NCI-H748 (cell line): ENCODE results near the gene PRTN3.
"Not testable (repeated sequence)": the region's sequence is repeated elsewhere in the genome, so short reads cannot be mapped to it uniquely, and the experiment has no call there.

Source experiments
- DNase-seq: peaks from one replicate; lab custom pipeline; 2025; ENCODE audit not compliant: unreplicated experiment; lab: John Stamatoyannopoulos, UW

PRTN3 gene

DNA sequence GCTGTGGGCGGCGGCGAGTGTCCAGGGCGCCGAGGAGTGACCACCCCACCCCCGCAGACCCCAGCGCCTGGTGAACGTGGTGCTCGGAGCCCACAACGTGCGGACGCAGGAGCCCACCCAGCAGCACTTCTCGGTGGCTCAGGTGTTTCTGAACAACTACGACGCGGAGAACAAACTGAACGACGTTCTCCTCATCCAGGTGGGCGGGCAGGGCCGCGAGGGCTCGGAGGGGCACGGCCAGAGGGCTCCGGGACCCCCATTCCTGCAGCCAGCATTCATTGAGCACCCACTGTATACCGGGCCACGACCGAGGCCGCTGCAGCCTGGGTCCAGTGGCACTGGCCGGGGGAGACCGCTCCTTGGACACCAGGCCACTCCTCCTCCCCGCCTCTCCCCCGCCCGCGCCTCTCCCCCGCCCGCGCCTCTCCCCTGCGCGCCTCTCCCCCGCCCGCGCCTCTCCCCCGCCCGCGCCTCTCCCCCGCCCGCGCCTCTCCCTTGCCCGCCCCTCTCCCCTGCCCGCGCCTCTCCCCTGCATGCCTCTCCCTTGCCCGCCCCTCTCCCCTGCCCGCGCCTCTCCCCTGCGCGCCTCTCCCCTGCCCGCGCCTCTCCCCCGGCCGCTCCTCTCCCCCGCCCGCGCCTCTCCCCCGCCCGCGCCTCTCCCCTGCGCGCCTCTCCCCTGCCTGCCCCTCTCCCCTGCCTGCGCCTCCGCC lies 3.2 kb downstream of the PRTN3 start:
- peak; percentile 43 for DNase-seq

DNA sequence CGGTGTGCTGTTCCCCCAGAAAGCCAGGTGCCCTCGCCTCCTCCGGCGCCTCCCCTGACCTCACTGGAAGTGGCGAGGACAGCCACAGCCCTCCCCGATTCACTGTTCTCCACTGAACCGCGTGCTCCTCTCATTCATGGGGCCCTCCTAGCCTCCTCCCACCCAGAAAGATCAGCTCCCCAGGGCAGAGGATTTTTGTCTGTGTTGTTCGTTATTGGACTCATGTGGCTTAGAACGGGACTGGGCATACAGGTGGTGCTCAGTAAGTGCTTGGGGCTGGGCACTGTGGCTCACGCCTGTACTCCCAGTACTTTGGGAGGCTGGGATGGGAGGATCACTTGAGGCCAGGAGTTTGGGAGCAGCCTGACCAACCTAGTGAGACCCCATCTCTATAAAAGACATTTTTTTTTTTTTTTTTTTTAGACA lies 3.8 kb downstream of the PRTN3 start:
- peak; percentile 43 for DNase-seq

DNA sequence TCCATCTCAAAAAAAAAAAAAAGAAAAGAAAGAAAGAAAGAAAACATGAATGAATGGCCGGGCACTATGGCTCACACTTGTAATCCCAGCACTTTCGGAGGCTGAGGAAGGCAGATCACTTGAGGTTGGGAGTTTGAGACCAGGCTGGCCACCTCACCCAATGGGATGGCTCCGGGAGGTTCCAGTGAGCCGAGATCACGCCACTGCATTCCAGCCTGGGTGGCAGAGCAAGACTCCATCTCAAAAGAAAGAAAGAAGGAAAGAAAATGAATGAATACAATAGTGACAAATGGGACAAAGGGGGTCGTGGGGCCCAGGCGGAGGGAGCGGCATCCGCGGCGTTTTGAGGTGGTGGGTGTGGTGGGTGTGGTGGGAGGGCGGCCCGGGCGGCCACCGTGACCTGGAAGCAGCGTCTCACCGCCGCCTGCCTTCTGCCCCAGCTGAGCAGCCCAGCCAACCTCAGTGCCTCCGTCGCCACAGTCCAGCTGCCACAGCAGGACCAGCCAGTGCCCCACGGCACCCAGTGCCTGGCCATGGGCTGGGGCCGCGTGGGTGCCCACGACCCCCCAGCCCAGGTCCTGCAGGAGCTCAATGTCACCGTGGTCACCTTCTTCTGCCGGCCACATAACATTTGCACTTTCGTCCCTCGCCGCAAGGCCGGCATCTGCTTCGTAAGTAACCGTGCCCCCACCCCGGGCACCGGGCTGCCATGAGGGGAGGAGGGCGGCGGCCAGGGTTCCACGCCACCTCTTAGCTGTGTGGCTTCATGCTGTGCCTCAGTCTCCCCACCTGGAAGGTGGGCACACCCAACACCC lies 5.1 kb downstream of the PRTN3 start:
- no peak for DNase-seq

DNA sequence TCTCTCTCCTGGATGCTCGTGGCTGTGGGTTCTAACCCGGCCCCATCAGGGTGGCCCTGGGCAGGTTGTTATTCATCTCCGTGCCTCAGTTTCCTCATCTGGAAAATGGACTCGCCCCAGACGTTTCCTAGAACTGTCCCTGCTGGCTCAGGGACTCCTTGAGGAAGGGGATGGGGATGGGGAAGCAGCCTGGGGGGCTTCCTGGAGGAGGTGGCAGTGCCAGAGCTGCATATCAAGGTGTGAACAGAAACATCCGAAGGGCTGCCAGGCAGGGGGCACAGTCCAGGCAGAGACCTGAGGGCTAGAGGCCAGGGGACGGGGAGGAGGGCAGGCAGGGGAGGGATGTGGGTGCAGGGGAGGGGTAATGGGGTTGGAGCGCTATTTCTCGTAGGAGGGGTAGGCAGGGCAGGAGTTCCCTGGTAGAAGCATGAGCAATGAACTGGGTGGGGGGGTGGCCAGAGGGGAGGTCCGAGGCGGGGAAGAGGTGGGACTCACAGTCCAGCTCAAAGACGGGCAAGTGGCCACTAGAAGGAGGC lies 7.7 kb downstream of the PRTN3 start:
- DNase-seq: no peak

DNA sequence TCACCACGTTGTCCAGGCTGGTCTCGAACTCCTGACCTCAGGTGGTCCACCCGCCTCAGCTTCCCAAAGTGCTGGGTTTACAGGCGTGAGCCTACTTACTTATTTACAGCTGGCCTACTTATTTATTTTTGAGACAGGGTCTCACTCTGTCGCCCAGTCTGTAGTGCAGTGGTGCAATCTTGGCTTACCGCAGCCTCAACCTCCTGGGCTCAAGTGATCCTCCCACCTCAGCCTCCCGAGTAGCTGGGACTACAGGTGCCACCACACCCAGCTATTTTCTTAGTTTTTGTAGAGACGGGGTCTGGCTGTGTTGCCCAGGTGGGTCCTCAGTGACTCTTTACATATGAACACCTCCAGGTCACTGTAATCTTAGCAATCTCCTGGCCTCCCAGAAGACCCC lies 8.4 kb downstream of the PRTN3 start:
- DNase-seq: not testable (repeated sequence)

DNA sequence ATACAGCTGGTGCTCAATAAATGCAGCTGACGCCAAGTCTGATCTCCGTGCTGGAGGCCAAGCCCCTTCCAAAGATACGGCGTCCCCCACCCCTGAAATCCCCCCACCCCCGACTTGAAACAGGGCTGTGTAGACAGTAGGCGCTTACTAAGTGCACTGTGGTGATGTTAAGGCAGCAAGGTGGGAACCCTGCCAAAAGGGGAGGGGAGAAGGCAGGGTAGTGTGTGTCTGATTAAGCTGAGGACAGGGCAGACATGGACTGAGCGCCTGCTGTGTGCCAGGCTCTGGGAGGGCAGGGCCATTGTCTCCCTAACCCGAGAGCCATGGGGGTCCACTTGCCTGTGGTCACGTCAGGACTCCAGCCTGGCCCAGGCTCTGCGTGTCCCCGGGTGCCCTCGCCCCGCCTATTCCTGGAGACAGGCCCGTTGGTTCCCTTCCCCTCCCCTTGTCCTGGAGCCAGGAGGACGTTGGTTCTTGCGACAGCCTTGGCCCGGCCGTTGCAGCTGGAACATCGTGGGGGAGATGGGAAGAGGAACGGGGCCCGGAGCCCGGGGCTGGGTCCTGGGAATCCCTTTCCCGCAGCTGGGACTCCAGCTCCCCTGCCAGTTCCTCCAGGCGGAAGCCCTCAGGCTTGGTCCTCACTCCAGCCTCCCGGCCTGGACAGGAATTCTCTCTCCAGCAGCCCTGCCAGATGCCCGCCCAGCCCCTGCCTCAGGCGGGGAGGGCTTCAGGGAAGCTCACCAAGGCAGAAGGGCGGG lies 9.6 kb downstream of the PRTN3 start:
- peak; percentile 71 for DNase-seq

DNA sequence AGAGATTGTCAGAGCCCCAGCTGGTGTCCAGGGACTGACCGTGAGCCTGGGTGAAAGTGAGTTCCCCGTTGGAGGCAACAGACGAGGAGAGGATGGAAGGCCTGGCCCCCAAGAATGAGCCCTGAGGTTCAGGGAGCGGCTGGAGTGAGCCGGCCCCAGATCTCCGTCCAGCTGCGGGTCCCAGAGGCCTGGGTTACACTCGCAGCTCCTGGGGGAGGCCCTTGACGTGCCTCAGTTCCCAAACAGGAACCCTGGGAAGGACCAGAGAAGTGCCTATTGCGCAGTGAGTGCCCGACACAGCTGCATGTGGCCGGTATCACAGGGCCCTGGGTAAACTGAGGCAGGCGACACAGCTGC lies 10.2 kb downstream of the PRTN3 start:
- DNase-seq: no peak

DNA sequence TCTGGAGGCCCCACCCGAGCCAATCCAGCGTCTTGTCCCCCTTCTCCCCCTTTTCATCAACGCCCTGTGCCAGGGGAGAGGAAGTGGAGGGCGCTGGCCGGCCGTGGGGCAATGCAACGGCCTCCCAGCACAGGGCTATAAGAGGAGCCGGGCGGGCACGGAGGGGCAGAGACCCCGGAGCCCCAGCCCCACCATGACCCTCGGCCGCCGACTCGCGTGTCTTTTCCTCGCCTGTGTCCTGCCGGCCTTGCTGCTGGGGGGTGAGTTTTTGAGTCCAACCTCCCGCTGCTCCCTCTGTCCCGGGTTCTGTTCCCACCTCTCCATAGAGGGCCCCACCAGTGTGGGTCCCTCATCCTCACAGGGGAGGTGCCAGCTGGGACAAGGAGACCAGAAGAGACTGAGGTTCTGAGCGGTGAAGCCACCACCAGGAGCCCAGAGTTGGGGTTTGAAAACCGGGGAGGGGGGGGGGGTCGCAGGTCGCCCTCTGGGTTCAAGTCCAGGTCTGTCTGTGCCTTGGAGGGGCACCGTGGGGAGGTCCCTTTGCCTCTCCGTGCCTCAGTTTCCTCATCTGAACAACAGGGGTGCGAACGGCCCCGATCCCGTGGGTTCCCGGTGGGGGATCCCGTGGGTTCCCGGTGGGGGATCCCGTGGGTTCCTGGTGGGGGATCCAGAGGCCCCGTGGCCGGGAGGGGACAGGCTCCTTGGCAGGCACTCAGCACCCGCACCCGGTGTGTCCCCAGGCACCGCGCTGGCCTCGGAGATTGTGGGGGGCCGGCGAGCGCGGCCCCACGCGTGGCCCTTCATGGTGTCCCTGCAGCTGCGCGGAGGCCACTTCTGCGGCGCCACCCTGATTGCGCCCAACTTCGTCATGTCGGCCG lies 11.6 kb downstream of the PRTN3 start, which contains the start of gene ELANE:
Gene ELANE, plus strand, starts transcription at position 168 of the 878 bp plus-strand sequence. Its CDS starts 26 bp downstream, at position 194.
- DNase-seq: no peak

DNA sequence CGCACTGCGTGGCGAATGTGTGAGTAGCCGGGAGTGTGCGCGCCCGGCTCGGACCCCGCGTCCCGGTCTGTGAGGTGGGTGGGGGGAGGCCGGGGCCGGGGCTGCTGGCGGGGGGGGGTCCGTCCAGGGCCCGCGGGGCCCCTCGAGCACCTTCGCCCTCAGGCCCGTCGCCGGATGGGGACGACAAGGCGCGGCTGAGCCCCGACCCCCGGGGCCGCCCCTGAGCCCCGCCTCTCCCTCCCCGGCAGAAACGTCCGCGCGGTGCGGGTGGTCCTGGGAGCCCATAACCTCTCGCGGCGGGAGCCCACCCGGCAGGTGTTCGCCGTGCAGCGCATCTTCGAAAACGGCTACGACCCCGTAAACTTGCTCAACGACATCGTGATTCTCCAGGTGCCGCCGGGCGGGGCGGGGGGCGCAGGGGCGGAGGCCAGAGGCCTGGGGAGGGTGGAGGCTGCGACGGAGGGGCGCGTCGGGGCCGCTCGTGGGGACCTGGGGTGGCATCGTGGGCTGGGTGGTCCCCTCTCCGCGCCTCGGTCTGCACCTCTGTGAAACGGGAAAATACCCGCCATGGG lies 12.3 kb downstream of the PRTN3 start:
- no peak for DNase-seq

DNA sequence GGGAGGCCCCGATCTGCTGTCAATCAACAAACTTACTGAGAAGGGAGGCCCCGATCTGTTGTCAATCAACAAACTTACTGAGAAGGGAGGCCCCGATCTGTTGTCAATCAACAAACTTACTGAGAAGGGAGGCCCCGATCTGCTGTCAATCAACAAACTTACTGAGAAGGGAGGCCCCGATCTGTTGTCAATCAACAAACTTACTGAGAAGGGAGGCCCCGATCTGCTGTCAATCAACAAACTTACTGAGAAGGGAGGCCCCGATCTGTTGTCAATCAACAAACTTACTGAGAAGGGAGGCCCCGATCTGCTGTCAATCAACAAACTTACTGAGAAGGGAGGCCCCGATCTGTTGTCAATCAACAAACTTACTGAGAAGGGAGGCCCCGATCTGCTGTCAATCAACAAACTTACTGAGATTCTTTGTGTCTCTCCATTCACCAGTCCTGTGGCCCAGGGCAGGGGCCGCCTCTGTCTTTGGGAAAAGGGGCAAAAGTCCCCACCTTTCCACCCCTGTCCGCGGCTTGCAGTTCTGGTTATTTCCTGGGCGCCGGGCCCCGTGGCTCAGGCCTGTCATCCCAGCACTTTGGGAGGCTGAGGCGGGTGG lies 12.9 kb downstream of the PRTN3 start:
- DNase-seq: not testable (repeated sequence)

DNA sequence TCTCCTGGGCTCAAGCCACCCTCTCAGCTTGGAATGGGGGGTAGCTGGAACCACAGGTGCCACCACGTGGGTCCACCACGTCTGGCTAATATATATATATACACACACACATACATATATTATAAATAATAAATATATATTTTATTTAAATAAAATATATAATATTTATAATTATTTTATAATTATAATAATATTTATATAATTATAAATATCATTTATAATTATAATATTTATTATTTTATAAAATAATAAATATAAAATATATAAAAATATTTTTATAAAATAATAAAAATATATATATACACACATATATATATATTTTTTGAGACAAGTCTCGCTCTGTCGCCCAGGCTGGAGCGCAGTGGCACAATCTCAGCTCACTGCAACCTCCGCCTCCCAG lies 13.8 kb downstream of the PRTN3 start:
- no peak for DNase-seq

DNA sequence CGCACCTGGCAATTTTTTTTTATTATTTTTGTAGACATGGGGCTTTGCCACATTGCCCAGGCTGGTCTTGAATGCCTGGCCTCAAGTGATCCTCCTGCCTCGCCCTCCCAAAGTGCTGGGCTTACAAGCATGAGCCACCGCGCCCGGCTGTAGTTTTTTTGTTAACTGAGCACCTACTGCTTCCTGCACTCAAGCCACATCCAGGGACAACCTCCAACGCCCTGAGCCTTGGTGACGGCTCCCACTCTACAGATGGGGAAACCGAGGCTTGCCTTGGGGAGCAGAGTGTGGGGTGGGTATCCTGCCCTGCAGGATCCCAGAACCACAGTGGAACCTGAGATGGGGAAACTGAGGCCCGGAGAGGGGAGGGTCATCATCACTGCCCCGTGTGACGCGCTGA lies 14.3 kb downstream of the PRTN3 start:
- DNase-seq: no peak

DNA sequence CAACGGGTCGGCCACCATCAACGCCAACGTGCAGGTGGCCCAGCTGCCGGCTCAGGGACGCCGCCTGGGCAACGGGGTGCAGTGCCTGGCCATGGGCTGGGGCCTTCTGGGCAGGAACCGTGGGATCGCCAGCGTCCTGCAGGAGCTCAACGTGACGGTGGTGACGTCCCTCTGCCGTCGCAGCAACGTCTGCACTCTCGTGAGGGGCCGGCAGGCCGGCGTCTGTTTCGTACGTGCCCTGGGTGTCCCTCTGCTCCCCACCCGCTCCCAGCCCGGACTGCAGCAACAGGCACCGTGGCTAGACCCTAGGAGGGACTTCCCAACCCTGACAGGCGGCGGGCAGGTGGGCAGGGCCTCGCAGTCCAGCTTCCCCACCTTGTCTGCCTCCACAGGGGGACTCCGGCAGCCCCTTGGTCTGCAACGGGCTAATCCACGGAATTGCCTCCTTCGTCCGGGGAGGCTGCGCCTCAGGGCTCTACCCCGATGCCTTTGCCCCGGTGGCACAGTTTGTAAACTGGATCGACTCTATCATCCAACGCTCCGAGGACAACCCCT lies 14.8 kb downstream of the PRTN3 start:
- peak; percentile 8 for DNase-seq

DNA sequence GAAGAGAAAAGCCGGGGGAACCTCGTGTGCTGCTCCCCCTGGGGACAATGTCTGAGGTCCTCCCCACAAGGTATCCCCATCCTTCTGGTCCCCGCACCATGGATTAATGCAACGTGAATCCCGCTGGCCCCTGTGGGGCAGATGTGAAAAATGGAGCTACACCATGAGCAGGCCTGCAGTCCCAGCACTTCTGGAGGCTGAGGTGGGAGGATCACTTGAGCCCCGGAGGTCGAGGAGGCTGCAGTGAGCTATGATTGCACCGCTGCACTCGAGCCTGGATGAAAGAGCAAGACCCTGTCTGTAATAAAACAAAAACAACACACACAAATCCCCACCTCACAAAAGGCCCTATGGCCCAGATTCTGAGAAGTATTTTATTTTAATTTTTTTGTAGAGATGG lies 17.5 kb downstream of the PRTN3 start:
- no peak for DNase-seq

DNA sequence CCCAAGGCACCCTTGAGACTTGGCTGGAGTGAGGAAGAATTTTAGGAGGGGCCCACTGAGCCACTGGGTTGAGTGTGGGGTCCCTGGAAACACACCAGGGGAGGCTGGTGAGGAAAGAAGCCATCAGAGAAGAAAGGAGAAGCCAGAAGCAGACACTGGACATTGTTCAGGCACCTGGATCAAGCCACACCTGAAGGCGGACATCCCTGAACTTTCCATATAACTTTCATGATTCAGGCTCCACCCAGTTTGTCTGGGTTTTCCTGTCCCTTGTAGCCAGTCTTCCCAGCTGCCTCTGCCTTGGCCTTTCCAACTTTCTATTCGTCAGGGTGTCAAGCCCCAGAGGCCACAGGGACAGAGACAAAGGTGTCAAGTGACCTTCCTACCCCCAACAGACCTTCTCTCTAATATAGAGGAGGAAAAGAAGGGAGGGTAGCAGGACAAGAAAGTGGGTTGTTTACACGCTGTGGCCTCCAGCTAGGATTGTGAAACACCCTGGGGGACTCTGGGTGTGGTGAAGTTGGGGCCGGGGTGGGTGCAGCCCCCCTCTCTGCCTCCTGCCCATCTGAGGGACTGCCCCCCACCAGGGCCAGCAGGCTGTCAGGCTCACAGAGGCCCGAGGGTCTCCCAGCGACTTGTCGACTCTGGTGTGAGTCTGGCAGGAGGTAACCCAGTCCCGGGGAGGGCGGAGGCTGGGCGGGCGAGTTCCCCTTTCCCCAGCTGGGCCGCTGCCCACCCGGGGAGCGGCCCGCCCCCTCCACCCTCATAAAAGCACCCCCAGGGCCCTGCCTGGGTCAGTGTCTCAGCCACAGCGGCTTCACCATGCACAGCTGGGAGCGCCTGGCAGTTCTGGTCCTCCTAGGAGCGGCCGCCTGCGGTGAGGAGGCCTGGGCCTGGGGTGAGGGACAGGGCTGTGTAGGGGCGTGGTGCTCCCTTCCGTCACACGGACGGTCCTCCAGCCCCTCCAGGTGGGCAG lies 18.4 kb downstream of the PRTN3 start, which contains the start of gene CFD:
Gene CFD, plus strand, starts transcription at position 797 of the 976 bp plus-strand sequence. Its CDS starts 26 bp downstream, at position 823.
- DNase-seq: no peak

DNA sequence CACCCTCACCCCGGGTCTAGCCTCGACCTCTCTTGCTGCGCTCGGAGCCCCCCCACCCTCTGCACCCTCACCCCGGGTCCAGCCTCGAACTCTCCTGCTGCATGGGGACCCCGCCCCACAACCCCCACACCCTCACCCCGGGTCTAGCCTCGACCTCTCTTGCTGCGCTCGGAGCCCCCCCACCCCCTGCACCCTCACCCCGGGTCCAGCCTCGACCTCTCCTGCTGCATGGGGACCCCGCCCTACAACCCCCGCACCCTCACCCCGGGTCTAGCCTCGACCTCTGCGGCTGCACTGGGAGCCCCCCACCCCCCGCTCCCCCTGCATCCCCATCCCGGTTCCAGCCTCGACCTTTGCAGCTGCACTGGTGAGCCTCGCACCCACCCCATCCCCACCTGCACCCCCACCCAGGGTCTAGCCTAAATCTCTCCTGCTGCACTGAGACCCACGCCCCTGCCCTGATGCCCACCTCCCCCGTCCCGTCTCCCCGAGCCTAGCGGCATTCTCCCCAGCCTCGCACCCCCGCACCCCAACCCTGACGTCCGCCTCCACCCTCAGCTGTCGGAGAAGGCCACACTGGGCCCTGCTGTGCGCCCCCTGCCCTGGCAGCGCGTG lies 20.4 kb downstream of the PRTN3 start:
- DNase-seq: no peak

DNA sequence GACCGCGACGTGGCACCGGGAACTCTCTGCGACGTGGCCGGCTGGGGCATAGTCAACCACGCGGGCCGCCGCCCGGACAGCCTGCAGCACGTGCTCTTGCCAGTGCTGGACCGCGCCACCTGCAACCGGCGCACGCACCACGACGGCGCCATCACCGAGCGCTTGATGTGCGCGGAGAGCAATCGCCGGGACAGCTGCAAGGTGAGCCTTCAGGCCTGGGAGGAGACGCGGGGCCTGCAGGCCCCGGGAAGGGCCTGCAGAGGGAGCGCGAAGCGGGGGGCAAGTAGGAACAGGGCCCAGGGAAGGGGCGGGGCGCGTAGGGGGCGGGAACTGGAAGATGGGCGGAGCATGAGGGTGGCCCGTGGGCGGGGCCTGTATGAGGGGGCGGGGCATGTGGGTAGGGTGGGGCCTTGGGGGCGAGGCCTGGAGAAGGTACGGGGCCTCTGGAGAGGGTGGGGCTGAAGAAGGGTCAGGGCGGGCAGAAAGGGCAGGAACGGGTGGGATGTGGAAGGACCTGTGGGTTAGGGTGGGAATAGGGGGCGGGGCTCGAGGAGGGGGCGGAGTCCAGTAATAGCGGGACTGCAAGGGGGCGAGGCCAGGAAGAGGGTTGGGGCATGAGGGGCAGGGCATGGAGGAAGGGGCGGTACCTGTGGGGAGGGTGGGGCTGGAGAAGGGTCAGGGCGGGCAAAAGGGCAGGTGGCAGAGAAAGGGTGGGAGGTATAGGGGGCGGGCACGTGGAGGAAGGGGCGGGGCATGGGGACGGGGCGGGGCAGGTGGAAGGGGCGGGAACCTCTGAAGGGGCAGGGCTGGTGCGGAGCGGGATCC lies 21.2 kb downstream of the PRTN3 start:
- peak; percentile 81 for DNase-seq
